GM08714 (cell line): ENCODE data around the gene FNDC3B.

Experiments
- H3K4me3 ChIP-seq: fragments of 200-500 bp; sonication (Bioruptor generic); 2 replicates; pipeline ENCODE4 v1.5.1; 2014; ENCODE audit warnings: mild to moderate bottlenecking, low read length, inconsistent platforms
- ZNF274 ChIP-seq: IDR thresholded peaks from 2 replicates; pipeline ENCODE4 v1.6.1; 2012; ENCODE audit warnings: mild to moderate bottlenecking, low read depth, low read length

FNDC3B gene

GRCh38 chr3:172209333-172210321 lies 170.2 kb downstream of the FNDC3B start:
- no peak for TF ChIP-seq ZNF274
- no peak overlapping the region for H3K4me3 ChIP-seq

- no peak for TF ChIP-seq ZNF274
These were observed 171.0 kb downstream of the FNDC3B start for GRCh38 chr3:172210355-172210754.

GRCh38 chr3:172211123-172211522 lies 171.7 kb downstream of the FNDC3B start:
- H3K4me3 ChIP-seq = no peak overlapping the region
- TF ChIP-seq ZNF274 = no peak

More at GRCh38 chr3:172210355-172210754, 171.0 kb downstream of the FNDC3B start:
- H3K4me3 ChIP-seq = no peak overlapping the region

- no peak overlapping the region for H3K4me3 ChIP-seq
These were observed 173.8 kb downstream of the FNDC3B start for GRCh38 chr3:172213200-172213599.

GRCh38 chr3:172213904-172214303 lies 174.5 kb downstream of the FNDC3B start:
- no peak for TF ChIP-seq ZNF274
- no peak overlapping the region for H3K4me3 ChIP-seq

More at GRCh38 chr3:172213200-172213599, 173.8 kb downstream of the FNDC3B start:
- TF ChIP-seq ZNF274 = no peak

- TF ChIP-seq ZNF274 = no peak
These were observed 176.9 kb downstream of the FNDC3B start for GRCh38 chr3:172216267-172216666.

GRCh38 chr3:172216911-172217310 lies 177.5 kb downstream of the FNDC3B start:
- TF ChIP-seq ZNF274 = no peak
- no peak overlapping the region for H3K4me3 ChIP-seq

More at GRCh38 chr3:172216267-172216666, 176.9 kb downstream of the FNDC3B start:
- no peak overlapping the region for H3K4me3 ChIP-seq

- TF ChIP-seq ZNF274 = no peak
- H3K4me3 ChIP-seq = no peak overlapping the region
These were observed 178.5 kb downstream of the FNDC3B start for GRCh38 chr3:172217877-172218276.

- no peak for TF ChIP-seq ZNF274
- no peak overlapping the region for H3K4me3 ChIP-seq
These were observed 179.3 kb downstream of the FNDC3B start for GRCh38 chr3:172218350-172219323.

GRCh38 chr3:172219750-172220149 lies 180.4 kb downstream of the FNDC3B start:
- TF ChIP-seq ZNF274 = no peak

GRCh38 chr3:172221547-172221946 lies 182.2 kb downstream of the FNDC3B start:
- TF ChIP-seq ZNF274 = no peak
- H3K4me3 ChIP-seq = no peak overlapping the region

More at GRCh38 chr3:172219750-172220149, 180.4 kb downstream of the FNDC3B start:
- no peak overlapping the region for H3K4me3 ChIP-seq

GRCh38 chr3:172222478-172223071 lies 183.2 kb downstream of the FNDC3B start:
- TF ChIP-seq ZNF274 = no peak
- H3K4me3 ChIP-seq = no peak overlapping the region

- no peak overlapping the region for H3K4me3 ChIP-seq
- no peak for TF ChIP-seq ZNF274
These were observed 184.5 kb downstream of the FNDC3B start for GRCh38 chr3:172223870-172224269.
